Osteocyte (in vitro differentiated cells): Measurements from ENCODE around the gene PARD3B. TPM values are rescaled to one million over a fixed set of nuclear protein-coding genes. Genes with fewer than 3 reads are reported as not detected.
A peak's percentile ranks its signal among the peaks of the same experiment; 100 is the strongest.

ENCODE experiments used
- DNase-seq: peaks from one replicate; pipeline ENCODE4 v3.0.0; 2021; ENCODE audit warnings: mixed read lengths; ENCODE audit not compliant: unreplicated experiment; ENCODE audit errors: extremely low spot score
- H3K27ac Mint-ChIP-seq: one replicate; pipeline ENCODE4 v1.8.0; 2021; ENCODE audit warnings: mild to moderate bottlenecking, mixed read lengths; ENCODE audit not compliant: unreplicated experiment
- H3K27me3 Mint-ChIP-seq: one replicate; pipeline ENCODE4 v1.8.0; 2021; ENCODE audit warnings: mixed read lengths; ENCODE audit not compliant: unreplicated experiment
- H3K36me3 Mint-ChIP-seq: one replicate; pipeline ENCODE4 v1.8.0; 2021; ENCODE audit warnings: mixed read lengths; ENCODE audit not compliant: unreplicated experiment
- H3K4me1 Mint-ChIP-seq: one replicate; pipeline ENCODE4 v1.8.0; 2021; ENCODE audit warnings: mixed read lengths; ENCODE audit not compliant: unreplicated experiment
- H3K4me3 Mint-ChIP-seq: one replicate; pipeline ENCODE4 v1.8.0; 2021; ENCODE audit warnings: mild to moderate bottlenecking, moderate library complexity, mixed read lengths; ENCODE audit not compliant: unreplicated experiment
- H3K9me3 Mint-ChIP-seq: one replicate; pipeline ENCODE4 v1.8.0; 2021; ENCODE audit warnings: mixed read lengths; ENCODE audit not compliant: unreplicated experiment
- CTCF ChIP-seq: fragments of 200-600 bp; sonication (generic); IDR thresholded peaks from 2 replicates; pipeline ENCODE4 v1.5.0; 2021; ENCODE audit warnings: antibody characterized with exemption, mild to moderate bottlenecking, moderate library complexity
- total RNA-seq: library from RNA; stranded (reverse); gene quantifications from 2 replicates; pipeline ENCODE4 v1.2.1, GENCODE V29; 2021

PARD3B gene
- total RNA-seq, 1 donor from 2014 or later, result 26.7 TPM

GRCh38 chr2:205357732-205358131 lies 812.5 kb downstream of the PARD3B start:
- no peaks in the 10 kb centered on the region for H3K9me3 Mint-ChIP-seq
- TF ChIP-seq CTCF, result no peak
- peak overlapping the region; percentile 72 for H3K27ac Mint-ChIP-seq
- peaks cover 32% of the 10 kb centered on the region for H3K4me1 Mint-ChIP-seq
- peaks cover 2% of the 10 kb centered on the region for H3K36me3 Mint-ChIP-seq
- no peak for DNase-seq
- H3K27me3 Mint-ChIP-seq, result no peaks in the 10 kb centered on the region
- no peak overlapping the region for H3K4me3 Mint-ChIP-seq

- no peaks in the 10 kb centered on the region for H3K27me3 Mint-ChIP-seq
- TF ChIP-seq CTCF, result no peak
- H3K4me1 Mint-ChIP-seq, result peaks cover 31% of the 10 kb centered on the region
- peaks cover 2% of the 10 kb centered on the region for H3K36me3 Mint-ChIP-seq
- peak overlapping the region; percentile 19 for H3K4me3 Mint-ChIP-seq
- peak overlapping the region; percentile 72 for H3K27ac Mint-ChIP-seq
- H3K9me3 Mint-ChIP-seq, result no peaks in the 10 kb centered on the region
- no peak for DNase-seq
Measured at GRCh38 chr2:205358351-205358815, 813.1 kb downstream of the PARD3B start.

GRCh38 chr2:205361272-205361671 lies 816.0 kb downstream of the PARD3B start:
- H3K4me3 Mint-ChIP-seq, result no peak overlapping the region
- TF ChIP-seq CTCF, result no peak
- no peak for DNase-seq

DNA sequence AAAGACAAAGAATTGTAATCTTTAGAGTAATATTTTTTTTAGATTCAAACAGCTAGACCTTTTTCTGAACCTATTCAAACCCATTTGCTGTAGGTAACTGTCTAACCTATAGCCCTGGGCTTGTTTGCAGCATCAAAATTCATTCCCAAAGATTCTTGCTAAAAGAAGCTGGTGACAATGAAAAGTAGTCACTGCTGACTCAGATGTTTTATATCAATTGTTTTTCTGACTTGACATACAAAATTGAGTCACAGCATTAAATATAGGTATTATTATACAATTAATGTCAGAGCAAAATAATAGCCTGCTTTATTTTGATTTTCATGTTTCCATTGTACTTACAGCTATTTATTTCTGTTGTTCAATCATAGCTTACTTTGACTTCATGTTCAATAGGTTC lies 816.7 kb downstream of the PARD3B start:
- DNase-seq, result no peak
- no peak overlapping the region for H3K27ac Mint-ChIP-seq
- TF ChIP-seq CTCF, result no peak
- no peak overlapping the region for H3K4me3 Mint-ChIP-seq
- no peaks in the 10 kb centered on the region for H3K27me3 Mint-ChIP-seq
- no peaks in the 10 kb centered on the region for H3K9me3 Mint-ChIP-seq
- no peaks in the 10 kb centered on the region for H3K36me3 Mint-ChIP-seq
- H3K4me1 Mint-ChIP-seq, result peaks cover 42% of the 10 kb centered on the region

More at GRCh38 chr2:205361272-205361671, 816.0 kb downstream of the PARD3B start:
- no peaks in the 10 kb centered on the region for H3K36me3 Mint-ChIP-seq
- H3K4me1 Mint-ChIP-seq, result peaks cover 37% of the 10 kb centered on the region
- no peak overlapping the region for H3K27ac Mint-ChIP-seq
- no peaks in the 10 kb centered on the region for H3K27me3 Mint-ChIP-seq
- H3K9me3 Mint-ChIP-seq, result no peaks in the 10 kb centered on the region

GRCh38 chr2:205364261-205364660 lies 819.0 kb downstream of the PARD3B start:
- no peaks in the 10 kb centered on the region for H3K9me3 Mint-ChIP-seq
- no peaks in the 10 kb centered on the region for H3K27me3 Mint-ChIP-seq
- DNase-seq, result no peak
- H3K27ac Mint-ChIP-seq, result no peak overlapping the region
- H3K36me3 Mint-ChIP-seq, result no peaks in the 10 kb centered on the region
- peaks cover 26% of the 10 kb centered on the region for H3K4me1 Mint-ChIP-seq
- H3K4me3 Mint-ChIP-seq, result no peak overlapping the region
- TF ChIP-seq CTCF, result no peak
